Measurements from ENCODE around the gene OR2C1. TPM values are rescaled to one million over a fixed set of nuclear protein-coding genes. Genes with fewer than 3 reads are reported as not detected.
A peak's percentile ranks its signal among the peaks of the same experiment; 100 is the strongest.

OR2C1 gene
- total RNA-seq, 4 donors from 2014 or later = not detected

- TF ChIP-seq EP300 (IDR thresholded peaks at IDR 0.05; ENCODE audit: low read depth) (no peak), POLR2AphosphoS5 (IDR thresholded peaks at IDR 0.05) (no peak), POLR2A (IDR thresholded peaks at IDR 0.05) (no peak)
- TF ChIP-seq, protein P1, sequence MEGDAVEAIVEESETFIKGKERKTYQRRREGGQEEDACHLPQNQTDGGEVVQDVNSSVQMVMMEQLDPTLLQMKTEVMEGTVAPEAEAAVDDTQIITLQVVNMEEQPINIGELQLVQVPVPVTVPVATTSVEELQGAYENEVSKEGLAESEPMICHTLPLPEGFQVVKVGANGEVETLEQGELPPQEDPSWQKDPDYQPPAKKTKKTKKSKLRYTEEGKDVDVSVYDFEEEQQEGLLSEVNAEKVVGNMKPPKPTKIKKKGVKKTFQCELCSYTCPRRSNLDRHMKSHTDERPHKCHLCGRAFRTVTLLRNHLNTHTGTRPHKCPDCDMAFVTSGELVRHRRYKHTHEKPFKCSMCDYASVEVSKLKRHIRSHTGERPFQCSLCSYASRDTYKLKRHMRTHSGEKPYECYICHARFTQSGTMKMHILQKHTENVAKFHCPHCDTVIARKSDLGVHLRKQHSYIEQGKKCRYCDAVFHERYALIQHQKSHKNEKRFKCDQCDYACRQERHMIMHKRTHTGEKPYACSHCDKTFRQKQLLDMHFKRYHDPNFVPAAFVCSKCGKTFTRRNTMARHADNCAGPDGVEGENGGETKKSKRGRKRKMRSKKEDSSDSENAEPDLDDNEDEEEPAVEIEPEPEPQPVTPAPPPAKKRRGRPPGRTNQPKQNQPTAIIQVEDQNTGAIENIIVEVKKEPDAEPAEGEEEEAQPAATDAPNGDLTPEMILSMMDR (IDR thresholded peaks at IDR 0.05) = no peak
- Histone ChIP-seq H3K4me1 (no peaks in the 10 kb centered on the region), H3K9me3 (peaks cover 63 to 75% of the 10 kb centered on the region in 2 donors), H3K36me3 (peaks cover 3 to 25% (median 14%) of the 10 kb centered on the region in 4 donors), H3K4me3 (no peak overlapping the region), H3K27me3 (no peaks in the 10 kb centered on the region), H3K27ac (no peak overlapping the region)
- intact Hi-C loops (cut with DNase I; ENCODE audit: low total_unique reads) (no loop called here), in situ Hi-C loops (cut with MboI; ENCODE audit: low pct_ligation_motif_present in 1 of 4, low pct_unique_long_range_greater_than_20kb in 1 of 4, low sequenced_read_pairs in 3 of 4) (loop anchor here in 1 of 4 donors (25.0 kb wide), 1 partner anchor 90 kb away; the partner anchor contains the start of genes ZNF174 and ZSCAN32)
- no peak for DNase-seq
- 67 to 68% methylated on average over 2 of the region's 2 CpGs for WGBS, 2 donors (ENCODE audit: low coverage in 1 of 2)
These were observed 33.9 kb upstream of the OR2C1 start for GRCh38 chr16:3321816-3322215.

DNA sequence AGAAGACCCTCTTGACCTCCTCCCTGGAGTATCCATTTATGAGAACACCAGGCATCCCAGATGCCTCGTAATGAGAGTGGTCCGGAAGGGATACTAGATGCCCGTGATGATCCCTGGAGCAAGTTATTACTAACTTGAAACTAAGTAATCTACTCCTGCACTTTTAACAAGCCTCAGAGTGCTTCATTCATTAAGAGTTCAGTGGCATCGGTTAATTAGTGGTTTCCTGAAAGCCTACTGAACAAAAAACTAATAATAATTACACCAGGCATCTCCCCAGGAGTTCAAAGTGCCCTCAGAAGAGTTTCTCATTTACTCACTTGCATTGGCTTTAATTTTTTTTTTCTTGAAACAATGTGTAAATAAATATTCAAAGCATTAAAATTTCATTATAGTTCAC, 28.2 kb upstream of the OR2C1 start:
- WGBS, 2 donors (ENCODE audit: low coverage in 1 of 2) = 80 to 89% methylated on average over 1 to 4 of the region's 4 CpGs
- no peaks in the 10 kb centered on the region for H3K36me3 ChIP-seq
- H3K4me1 ChIP-seq = peaks cover 0 to 9% (median 0%) of the 10 kb centered on the region in 4 donors
- H3K9me3 ChIP-seq = peaks cover 12 to 19% of the 10 kb centered on the region in 2 donors
- intact Hi-C loops (cut with DNase I; ENCODE audit: low total_unique reads) (no loop called here), in situ Hi-C loops (cut with MboI; ENCODE audit: low pct_ligation_motif_present in 1 of 4, low pct_unique_long_range_greater_than_20kb in 1 of 4, low sequenced_read_pairs in 3 of 4) (no loop called here)
- no peak overlapping the region for H3K4me3 ChIP-seq
- no peak for DNase-seq
- no peaks in the 10 kb centered on the region for H3K27me3 ChIP-seq
- peak overlapping the region in 1 of 4 donors; percentile 4 for H3K27ac ChIP-seq
- TF ChIP-seq POLR2AphosphoS5 (IDR thresholded peaks at IDR 0.05) (no peak), EP300 (IDR thresholded peaks at IDR 0.05; ENCODE audit: low read depth) (no peak), POLR2A (IDR thresholded peaks at IDR 0.05) (no peak)
- TF ChIP-seq, protein P1 (IDR thresholded peaks at IDR 0.05) = no peak

- Histone ChIP-seq H3K36me3 (no peaks in the 10 kb centered on the region), H3K27ac (peak overlapping the region; percentile 4 to 51 (median 24)), H3K4me1 (peaks cover 0 to 9% (median 0%) of the 10 kb centered on the region in 4 donors), H3K9me3 (peaks cover 8 to 14% of the 10 kb centered on the region in 2 donors), H3K27me3 (no peaks in the 10 kb centered on the region), H3K4me3 (no peak overlapping the region)
- no peak for DNase-seq
- intact Hi-C loops (cut with DNase I; ENCODE audit: low total_unique reads) (no loop called here), in situ Hi-C loops (cut with MboI; ENCODE audit: low pct_ligation_motif_present in 1 of 4, low pct_unique_long_range_greater_than_20kb in 1 of 4, low sequenced_read_pairs in 3 of 4) (no loop called here)
- WGBS, 2 donors (ENCODE audit: low coverage in 1 of 2) = 36 to 53% methylated on average over 2 to 3 of the region's 3 CpGs
- TF ChIP-seq POLR2A (IDR thresholded peaks at IDR 0.05) = no peak
- TF ChIP-seq, protein P1 (IDR thresholded peaks at IDR 0.05) = no peak
- TF ChIP-seq POLR2AphosphoS5 (IDR thresholded peaks at IDR 0.05) = no peak
- no peak for TF ChIP-seq EP300 (IDR thresholded peaks at IDR 0.05; ENCODE audit: low read depth)
These were observed 27.6 kb upstream of the OR2C1 start for GRCh38 chr16:3328104-3328503.

DNA sequence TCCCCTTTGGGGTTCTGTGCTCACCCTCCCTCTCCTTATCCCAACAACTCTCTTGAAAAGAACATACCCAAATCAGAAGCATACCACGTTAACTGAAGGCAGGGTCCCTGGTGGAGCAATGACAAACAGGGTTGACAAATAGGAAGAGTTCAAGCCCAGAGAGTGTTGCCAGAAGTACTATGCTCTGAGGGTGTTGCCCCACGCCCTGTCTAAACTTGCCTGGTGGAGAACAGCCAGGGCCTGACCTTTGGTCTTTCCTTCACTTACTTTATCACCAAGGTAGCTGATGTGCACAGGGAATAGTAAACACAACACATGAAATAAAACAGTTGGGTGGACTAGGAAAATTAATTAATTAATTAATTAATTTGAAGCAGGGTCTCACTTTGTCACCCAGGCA, 27.0 kb upstream of the OR2C1 start:
- H3K9me3 ChIP-seq = peaks cover 6 to 10% of the 10 kb centered on the region in 2 donors
- no peaks in the 10 kb centered on the region for H3K36me3 ChIP-seq
- no peak overlapping the region for H3K4me3 ChIP-seq
- no peaks in the 10 kb centered on the region for H3K27me3 ChIP-seq
- DNase-seq = peak; percentile 57
- peak overlapping the region; percentile 4 to 51 (median 24) for H3K27ac ChIP-seq
- peaks cover 0 to 9% (median 0%) of the 10 kb centered on the region in 4 donors for H3K4me1 ChIP-seq
- in situ Hi-C loops (cut with MboI; ENCODE audit: low pct_ligation_motif_present in 1 of 4, low pct_unique_long_range_greater_than_20kb in 1 of 4, low sequenced_read_pairs in 3 of 4) = no loop called here
- no peak for TF ChIP-seq POLR2AphosphoS5 (IDR thresholded peaks at IDR 0.05)
- no peak for TF ChIP-seq POLR2A (IDR thresholded peaks at IDR 0.05)
- no peak for TF ChIP-seq EP300 (IDR thresholded peaks at IDR 0.05; ENCODE audit: low read depth)
- TF ChIP-seq, protein P1 (IDR thresholded peaks at IDR 0.05) = no peak
- intact Hi-C loops (cut with DNase I; ENCODE audit: low total_unique reads) = no loop called here
- 55 to 60% methylated on average over 1 to 2 of the region's 2 CpGs for WGBS, 2 donors (ENCODE audit: low coverage in 1 of 2)

Measured in transverse colon (tissue), 4 donors.